Karpas-422 (cell line): Measurements from ENCODE around the gene CCDC40. TPM values are rescaled to one million over a fixed set of nuclear protein-coding genes. Genes with fewer than 3 reads are reported as not detected.

Experiments
- DNase-seq: peaks from one replicate; pipeline ENCODE4 v3.0.0-alpha.2; 2015
- H2AFZ ChIP-seq: fragments of 200-600 bp; sonication (generic); 2 replicates; pipeline ENCODE4 v1.6.1; 2014; ENCODE audit warnings: antibody characterized with exemption, low read length, mixed read lengths
- H3K27ac ChIP-seq: fragments of 200-600 bp; sonication (generic); 2 replicates; pipeline ENCODE4 v1.5.1; 2014; ENCODE audit warnings: mild to moderate bottlenecking, low read length, moderate library complexity
- H3K27me3 ChIP-seq: fragments of 200-600 bp; sonication (generic); 2 replicates; pipeline ENCODE4 v1.6.1; 2014; ENCODE audit warnings: low read length, mixed read lengths
- H3K36me3 ChIP-seq: fragments of 200-600 bp; sonication (generic); 2 replicates; pipeline ENCODE4 v1.6.1; 2014; ENCODE audit warnings: low read length, mixed read lengths; ENCODE audit not compliant: insufficient read depth
- H3K4me1 ChIP-seq: fragments of 200-600 bp; sonication (generic); 2 replicates; pipeline ENCODE4 v1.6.1; 2014; ENCODE audit warnings: mild to moderate bottlenecking, low read length, mixed read lengths
- H3K4me2 ChIP-seq: fragments of 200-600 bp; sonication (generic); 2 replicates; pipeline ENCODE4 v1.6.1; 2014; ENCODE audit warnings: low read length, low read depth, mild to moderate bottlenecking; ENCODE audit not compliant: poor library complexity, severe bottlenecking
- H3K4me3 ChIP-seq: fragments of 200-600 bp; sonication (generic); 2 replicates; pipeline ENCODE4 v1.5.1; 2014; ENCODE audit warnings: mild to moderate bottlenecking, antibody characterized with exemption, low read length, mixed read lengths
- H3K79me2 ChIP-seq: fragments of 200-600 bp; sonication (generic); 2 replicates; pipeline ENCODE4 v1.6.1; 2014; ENCODE audit warnings: mild to moderate bottlenecking, low read length, mixed read lengths
- H3K9ac ChIP-seq: fragments of 200-600 bp; sonication (generic); 2 replicates; pipeline ENCODE4 v1.6.0; 2014; ENCODE audit warnings: low read length
- H3K9me2 ChIP-seq: fragments of 200-600 bp; sonication (generic), shearing (Covaris generic); replicated peaks from 2 replicates; pipeline ENCODE4 v1.6.0; 2014; ENCODE audit warnings: mild to moderate bottlenecking, low read length, moderate library complexity; ENCODE audit not compliant: insufficient read depth
- H3K9me3 ChIP-seq: fragments of 300-700, 200-600 bp; sonication (generic); 2 replicates; pipeline ENCODE4 v1.6.1; 2014; ENCODE audit warnings: low read length, mixed read lengths
- H4K20me1 ChIP-seq: fragments of 200-600 bp; sonication (generic); 2 replicates; pipeline ENCODE4 v1.6.1; 2014; ENCODE audit warnings: mild to moderate bottlenecking, antibody characterized with exemption, low read length, low read depth; ENCODE audit not compliant: insufficient read depth
- total RNA-seq: library from RNA; depleted of rRNA; stranded (reverse); fragments of >200 nt; shearing (Covaris generic); gene quantifications from 2 replicates; pipeline ENCODE4 v1.2.3, GENCODE V29; 2014; ENCODE audit warnings: low replicate concordance

CCDC40 gene
- total RNA-seq, 1 experiment from 2014 or later, result not detected

- Histone ChIP-seq H3K9ac (no peak overlapping the region), H3K9me3 (no peaks in the 10 kb centered on the region), H3K79me2 (no peaks in the 10 kb centered on the region), H3K27ac (no peak overlapping the region), H3K4me2 (no peak overlapping the region), H3K4me3 (no peak overlapping the region), H3K4me1 (no peaks in the 10 kb centered on the region), H3K9me2 (no peaks in the 10 kb centered on the region), H4K20me1 (no peaks in the 10 kb centered on the region), H2AFZ (no peak overlapping the region), H3K36me3 (no peaks in the 10 kb centered on the region), H3K27me3 (no peaks in the 10 kb centered on the region)
- no peak for DNase-seq
Observed at GRCh38 chr17:80010283-80010858, 26.1 kb upstream of the CCDC40 start.

- Histone ChIP-seq H3K4me1 (no peaks in the 10 kb centered on the region), H3K4me2 (no peak overlapping the region), H3K79me2 (no peaks in the 10 kb centered on the region), H3K4me3 (no peak overlapping the region), H3K9me2 (no peaks in the 10 kb centered on the region), H3K9me3 (no peaks in the 10 kb centered on the region), H4K20me1 (no peaks in the 10 kb centered on the region), H3K27ac (no peak overlapping the region), H3K9ac (no peak overlapping the region), H3K36me3 (no peaks in the 10 kb centered on the region), H3K27me3 (no peaks in the 10 kb centered on the region), H2AFZ (no peak overlapping the region)
- no peak for DNase-seq
Observed at GRCh38 chr17:80011989-80012555, 24.4 kb upstream of the CCDC40 start.

- H2AFZ ChIP-seq, result no peak overlapping the region
- H3K79me2 ChIP-seq, result no peaks in the 10 kb centered on the region
- no peaks in the 10 kb centered on the region for H3K36me3 ChIP-seq
- no peaks in the 10 kb centered on the region for H4K20me1 ChIP-seq
- no peaks in the 10 kb centered on the region for H3K9me3 ChIP-seq
- H3K4me1 ChIP-seq, result no peaks in the 10 kb centered on the region
- H3K9ac ChIP-seq, result no peak overlapping the region
- H3K9me2 ChIP-seq, result no peaks in the 10 kb centered on the region
- no peak overlapping the region for H3K4me2 ChIP-seq
- H3K27me3 ChIP-seq, result no peaks in the 10 kb centered on the region
- DNase-seq, result no peak
- no peak overlapping the region for H3K27ac ChIP-seq
- H3K4me3 ChIP-seq, result no peak overlapping the region
Observed at GRCh38 chr17:80012765-80013741, 23.4 kb upstream of the CCDC40 start.

GRCh38 chr17:80017226-80018010 lies 19.0 kb upstream of the CCDC40 start:
- H2AFZ ChIP-seq, result no peak overlapping the region
- H3K4me3 ChIP-seq, result no peak overlapping the region
- H3K9me3 ChIP-seq, result no peaks in the 10 kb centered on the region
- no peaks in the 10 kb centered on the region for H3K36me3 ChIP-seq
- no peak for DNase-seq
- H3K79me2 ChIP-seq, result no peaks in the 10 kb centered on the region
- H3K9ac ChIP-seq, result no peak overlapping the region
- H3K9me2 ChIP-seq, result no peaks in the 10 kb centered on the region
- H4K20me1 ChIP-seq, result no peaks in the 10 kb centered on the region
- H3K27ac ChIP-seq, result no peak overlapping the region
- no peak overlapping the region for H3K4me2 ChIP-seq
- no peaks in the 10 kb centered on the region for H3K27me3 ChIP-seq
- H3K4me1 ChIP-seq, result no peaks in the 10 kb centered on the region

GRCh38 chr17:80018917-80019651 lies 17.4 kb upstream of the CCDC40 start:
- Histone ChIP-seq H3K9me3 (no peaks in the 10 kb centered on the region), H3K79me2 (no peaks in the 10 kb centered on the region), H3K4me1 (no peaks in the 10 kb centered on the region), H3K27me3 (no peaks in the 10 kb centered on the region), H2AFZ (no peak overlapping the region), H3K4me2 (no peak overlapping the region), H3K9me2 (no peaks in the 10 kb centered on the region), H3K27ac (no peak overlapping the region), H4K20me1 (no peaks in the 10 kb centered on the region), H3K9ac (no peak overlapping the region), H3K4me3 (no peak overlapping the region), H3K36me3 (no peaks in the 10 kb centered on the region)
- no peak for DNase-seq

GRCh38 chr17:80021600-80021999 lies 14.8 kb upstream of the CCDC40 start:
- H3K9ac ChIP-seq, result no peak overlapping the region
- H3K27me3 ChIP-seq, result no peaks in the 10 kb centered on the region
- no peaks in the 10 kb centered on the region for H3K9me2 ChIP-seq
- H3K4me1 ChIP-seq, result no peaks in the 10 kb centered on the region
- DNase-seq, result no peak
- no peaks in the 10 kb centered on the region for H3K9me3 ChIP-seq
- no peaks in the 10 kb centered on the region for H3K79me2 ChIP-seq
- no peak overlapping the region for H3K4me2 ChIP-seq
- no peaks in the 10 kb centered on the region for H3K36me3 ChIP-seq
- no peak overlapping the region for H3K4me3 ChIP-seq
- no peak overlapping the region for H2AFZ ChIP-seq
- H4K20me1 ChIP-seq, result no peaks in the 10 kb centered on the region
- no peak overlapping the region for H3K27ac ChIP-seq

- Histone ChIP-seq H3K9ac (no peak overlapping the region), H3K79me2 (no peaks in the 10 kb centered on the region), H4K20me1 (no peaks in the 10 kb centered on the region), H3K4me2 (no peak overlapping the region), H3K27ac (no peak overlapping the region), H3K36me3 (no peaks in the 10 kb centered on the region), H3K4me1 (no peaks in the 10 kb centered on the region), H3K9me2 (no peaks in the 10 kb centered on the region), H3K9me3 (no peaks in the 10 kb centered on the region), H2AFZ (no peak overlapping the region), H3K4me3 (no peak overlapping the region), H3K27me3 (no peaks in the 10 kb centered on the region)
- DNase-seq, result no peak
Observed at GRCh38 chr17:80023481-80024205, 12.8 kb upstream of the CCDC40 start.
